GM12891 (cell line): ENCODE results near the gene CKB.

Experiments used
- DNase-seq: peaks from one replicate; pipeline ENCODE4 v3.0.0; 2011; ENCODE audit warnings: low spot score; ENCODE audit not compliant: insufficient read length
- FAIRE-seq: peaks from 2 replicates; lab custom pipeline; 2011; peaks lifted over from hg19 to GRCh38; lab: Jason Lieb, UNC
- PAX5 ChIP-seq: IDR thresholded peaks from 2 replicates; pipeline ENCODE4 v1.6.1; 2011; ENCODE audit warnings: low read length, moderate library complexity, mild to moderate bottlenecking; ENCODE audit not compliant: insufficient read depth, severe bottlenecking
- POLR2A ChIP-seq: IDR thresholded peaks from 2 replicates; pipeline ENCODE4 v1.6.1; 2011; ENCODE audit warnings: low read depth, low read length, control low read depth
- POLR2AphosphoS5 ChIP-seq: IDR thresholded peaks from 2 replicates; pipeline ENCODE4 v1.6.1; 2011; ENCODE audit warnings: low read depth, low read length, control low read depth
- POU2F2 ChIP-seq: IDR thresholded peaks from 2 replicates; pipeline ENCODE4 v1.6.1; 2011; ENCODE audit warnings: low read depth, mild to moderate bottlenecking, control low read depth, low read length, moderate library complexity
- SPI1 ChIP-seq: IDR thresholded peaks from 2 replicates; pipeline ENCODE4 v1.6.1; 2011; ENCODE audit warnings: low read depth, low read length, control low read depth
- TAF1 ChIP-seq: IDR thresholded peaks from 2 replicates; pipeline ENCODE4 v1.6.1; 2011; ENCODE audit warnings: low read depth, low read length, control low read depth

Gene CKB

DNA sequence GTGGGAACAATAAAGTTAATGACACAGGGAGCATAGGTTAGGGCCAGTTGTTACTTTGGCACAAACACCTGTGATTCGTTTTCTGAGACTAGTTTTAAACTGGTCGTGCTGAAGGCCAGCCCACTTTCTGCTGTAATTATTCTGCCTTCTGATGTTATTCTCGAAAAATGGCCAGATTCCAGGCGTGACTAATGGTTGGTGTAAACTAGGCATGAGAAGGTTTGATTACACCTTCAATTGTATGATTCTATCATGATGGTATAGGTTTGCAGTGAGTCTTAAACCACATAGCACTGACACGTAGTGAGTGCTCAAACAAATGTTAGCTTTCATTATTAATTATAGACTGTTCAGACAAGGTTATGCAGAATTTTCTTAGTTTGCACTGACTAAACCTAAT is 39.0 kb downstream of the CKB start:
- TF ChIP-seq POLR2A (no peak), POU2F2 (no peak), POLR2AphosphoS5 (no peak), PAX5 (no peak), SPI1 (no peak), TAF1 (no peak)
- DNase-seq (no peak), FAIRE-seq (peak; percentile 26)

- peak; percentile 56 for FAIRE-seq
- TF ChIP-seq POLR2AphosphoS5 (no peak), PAX5 (no peak), SPI1 (peak; percentile 84), POU2F2 (no peak), POLR2A (no peak)
- no peak for DNase-seq
Measured at GRCh38 chr14:103480595-103480994, 42.0 kb downstream of the CKB start.

GRCh38 chr14:103476631-103477030 is 46.0 kb downstream of the CKB start:
- FAIRE-seq (no peak), DNase-seq (no peak)
- TF ChIP-seq PAX5, result no peak
- TF ChIP-seq POU2F2, result no peak
- no peak for TF ChIP-seq POLR2A
- TF ChIP-seq TAF1, result no peak
- TF ChIP-seq SPI1, result no peak
- no peak for TF ChIP-seq POLR2AphosphoS5

DNA sequence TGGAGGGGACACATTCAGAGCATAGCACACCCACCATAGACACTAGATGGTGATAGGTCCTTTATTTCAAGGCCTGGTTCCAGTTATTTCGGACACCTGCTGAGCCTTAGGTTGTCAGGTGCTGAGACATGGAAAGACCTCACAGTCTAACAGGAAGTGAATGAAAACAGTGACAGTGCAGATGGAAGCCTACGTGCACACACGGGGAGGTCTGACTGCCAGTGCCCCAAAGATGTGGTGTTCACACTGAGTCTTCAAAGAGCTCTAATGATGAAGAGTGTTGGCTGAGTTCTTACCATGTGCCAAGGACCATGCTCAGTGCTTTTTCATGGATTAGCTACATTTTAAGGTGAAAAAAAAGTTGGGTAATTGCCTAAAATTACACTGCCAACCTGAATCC is 46.6 kb downstream of the CKB start:
- DNase-seq (no peak), FAIRE-seq (no peak)
- no peak for TF ChIP-seq PAX5

- TF ChIP-seq POU2F2 (no peak), POLR2AphosphoS5 (no peak), SPI1 (no peak), PAX5 (no peak), POLR2A (no peak), TAF1 (no peak)
- no peak for FAIRE-seq
Measured at GRCh38 chr14:103474893-103475292, 47.7 kb downstream of the CKB start.

DNA sequence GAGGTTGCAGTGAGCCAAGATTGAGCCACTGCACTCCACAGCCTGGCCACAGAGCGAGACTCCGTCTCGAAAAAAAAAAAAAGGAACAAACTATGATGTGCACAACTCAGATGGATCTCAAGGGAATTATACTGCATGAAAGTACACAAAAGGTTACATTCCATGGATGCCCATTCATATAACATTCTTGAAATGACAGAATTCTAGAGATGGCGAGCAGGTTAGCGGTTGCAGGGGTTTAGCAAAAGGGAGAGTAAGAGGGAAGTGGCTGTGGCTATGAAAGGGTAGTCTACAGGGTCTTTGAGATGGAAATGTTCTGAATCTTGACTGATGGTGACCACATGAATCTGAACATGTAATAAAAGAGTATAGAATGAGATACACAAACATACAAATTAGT is 49.7 kb downstream of the CKB start:
- DNase-seq, result no peak
- no peak for FAIRE-seq
- no peak for TF ChIP-seq TAF1
- no peak for TF ChIP-seq POLR2AphosphoS5
- no peak for TF ChIP-seq SPI1

More at GRCh38 chr14:103474893-103475292, 47.7 kb downstream of the CKB start:
- no peak for DNase-seq
